Urothelium cell line (cell line): ENCODE measurements around the gene CALY.

Source experiments
- DNase-seq: peaks from one replicate; pipeline ENCODE4 v3.0.0; 2011; ENCODE audit warnings: low spot score, mixed read lengths
- FAIRE-seq: peaks from 2 replicates; lab custom pipeline; 2011; peaks lifted over from hg19 to GRCh38; lab: Jason Lieb, UNC

The CALY gene

GRCh38 chr10:133292919-133293809, 43.5 kb downstream of the CALY start:
- peak; percentile 26 for DNase-seq
- no peak for FAIRE-seq

- FAIRE-seq (no peak), DNase-seq (no peak)
Observed at GRCh38 chr10:133289761-133290160, 46.9 kb downstream of the CALY start.

GRCh38 chr10:133287832-133288500, 48.7 kb downstream of the CALY start:
- DNase-seq (no peak), FAIRE-seq (no peak)

- no peak for FAIRE-seq
- DNase-seq: no peak
Observed at GRCh38 chr10:133286366-133286765, 50.3 kb downstream of the CALY start.

GRCh38 chr10:133285217-133285616, 51.5 kb downstream of the CALY start:
- FAIRE-seq (no peak), DNase-seq (no peak)

- no peak for FAIRE-seq
- no peak for DNase-seq
Observed at GRCh38 chr10:133283931-133284330, 52.8 kb downstream of the CALY start.

GRCh38 chr10:133282846-133283390, 53.8 kb downstream of the CALY start:
- DNase-seq (no peak), FAIRE-seq (no peak)

GRCh38 chr10:133281628-133282372, 54.9 kb downstream of the CALY start:
- DNase-seq (no peak), FAIRE-seq (no peak)

- DNase-seq: no peak
- FAIRE-seq: no peak
Observed at GRCh38 chr10:133281084-133281483, 55.6 kb downstream of the CALY start.

- FAIRE-seq: no peak
Observed at GRCh38 chr10:133280391-133281059, 56.2 kb downstream of the CALY start.

GRCh38 chr10:133279326-133280226, 57.1 kb downstream of the CALY start:
- no peak for DNase-seq
- no peak for FAIRE-seq

More at GRCh38 chr10:133280391-133281059, 56.2 kb downstream of the CALY start:
- no peak for DNase-seq

- FAIRE-seq (no peak), DNase-seq (no peak)
Observed at GRCh38 chr10:133278577-133279265, 58.0 kb downstream of the CALY start.

GRCh38 chr10:133277993-133278576, 58.6 kb downstream of the CALY start:
- no peak for FAIRE-seq

GRCh38 chr10:133277277-133277992, 59.3 kb downstream of the CALY start:
- DNase-seq: no peak
- no peak for FAIRE-seq

More at GRCh38 chr10:133277993-133278576, 58.6 kb downstream of the CALY start:
- no peak for DNase-seq

GRCh38 chr10:133276435-133277201, 60.1 kb downstream of the CALY start, which contains the start of gene ADAM8:
TSS of gene ADAM8 (minus strand) at chr10:133276868. CDS start at chr10:133276817, 51 bp downstream.
- FAIRE-seq: no peak
- DNase-seq: no peak

GRCh38 chr10:133276100-133276434, 60.6 kb downstream of the CALY start:
- FAIRE-seq (no peak), DNase-seq (no peak)

- no peak for FAIRE-seq
Observed at GRCh38 chr10:133275684-133276092, 61.0 kb downstream of the CALY start.

More at GRCh38 chr10:133275684-133276092, 61.0 kb downstream of the CALY start:
- DNase-seq: no peak
